MCF 10A (cell line): ENCODE results near the gene MYADML2. TPM values are rescaled to one million over a fixed set of nuclear protein-coding genes. Genes with fewer than 3 reads are reported as not detected.
A peak's percentile ranks its signal among the peaks of the same experiment; 100 is the strongest.

Source experiments
- BruUV-seq: library from RNA; stranded (reverse); fragments of 400-500 nt; replicated peaks from 2 replicates; lab custom pipeline; 2021; lab: Mats Ljungman, UMichigan
- CTCF ChIA-PET: fragments of 300-600 bp; sonication (Branson Sonifier 250); formaldehyde crosslinking; extraction: SDS; loops from one replicate; lab custom pipeline; 2021; ENCODE audit warnings: antibody characterized with exemption, inconsistent platforms; lab: Yijun Ruan, JAX
- POLR2A ChIA-PET: fragments of 300-600, 350-650 bp; sonication (Branson Sonifier 250); formaldehyde crosslinking; extraction: SDS; loops from one replicate; lab custom pipeline; 2020; ENCODE audit warnings: antibody characterized with exemption, inconsistent platforms; lab: Yijun Ruan, JAX
- DNase-seq: peaks from one replicate; pipeline ENCODE4 v3.0.0-alpha.2; 2018; ENCODE audit not compliant: unreplicated experiment
- H3K27ac Mint-ChIP-seq: one replicate; pipeline ENCODE4 v1.8.0; 2022; ENCODE audit warnings: mild to moderate bottlenecking, low read depth, mixed read lengths; ENCODE audit not compliant: unreplicated experiment
- H3K27me3 Mint-ChIP-seq: one replicate; pipeline ENCODE4 v1.8.0; 2022; ENCODE audit warnings: mixed read lengths; ENCODE audit not compliant: insufficient read depth, unreplicated experiment
- H3K36me3 Mint-ChIP-seq: one replicate; pipeline ENCODE4 v1.8.0; 2022; ENCODE audit warnings: mild to moderate bottlenecking, moderate library complexity, mixed read lengths; ENCODE audit not compliant: insufficient read depth, unreplicated experiment
- H3K4me1 Mint-ChIP-seq: one replicate; pipeline ENCODE4 v1.8.0; 2022; ENCODE audit warnings: mixed read lengths; ENCODE audit not compliant: insufficient read depth, unreplicated experiment
- H3K4me3 Mint-ChIP-seq: one replicate; pipeline ENCODE4 v1.8.0; 2022; ENCODE audit warnings: mild to moderate bottlenecking, moderate library complexity, mixed read lengths; ENCODE audit not compliant: unreplicated experiment
- H3K9me3 Mint-ChIP-seq: one replicate; pipeline ENCODE4 v1.8.0; 2022; ENCODE audit warnings: mixed read lengths; ENCODE audit not compliant: unreplicated experiment
- CTCF ChIP-seq: fragments of 200-600 bp; IDR thresholded peaks from one replicate; pipeline ENCODE4 v1.8.0; 2022; ENCODE audit warnings: antibody characterized with exemption, mild to moderate bottlenecking; ENCODE audit not compliant: unreplicated experiment
- intact Hi-C: fragments of 100-400 bp; cut with micrococcal nuclease; formaldehyde crosslinking; loops from 2 replicates; pipeline ENCODE4 v1.14.1; 2022
- total RNA-seq: library from RNA; stranded (reverse); gene quantifications from 2 replicates; pipeline ENCODE4 v1.2.3, GENCODE V29; 2022

Gene MYADML2
- total RNA-seq, 1 experiment from 2014 or later, result not detected

GRCh38 chr17:81991684-81992305 lies 44.8 kb upstream of the MYADML2 start:
- BruUV-seq, result no TSS peak
- ChIA-PET POLR2A (interaction anchor here (0.6 to 2.7 kb wide), 15 partner anchors 11 to 466 kb away, joined by 3 to 55 read pairs (median 5); partner anchors contain the start of genes CENPX, LRRC45 and MAFG), CTCF (interaction anchor here (0.6 to 2.0 kb wide), 8 partner anchors 9 to 71 kb away, joined by 3 to 15 read pairs (median 5); partner anchors contain the start of gene NOTUM)
- Mint-ChIP-seq H3K27ac (peak overlapping the region; percentile 31), H3K9me3 (no peaks in the 10 kb centered on the region), H3K4me3 (peak overlapping the region; percentile 56), H3K36me3 (peaks cover 13% of the 10 kb centered on the region), H3K4me1 (peaks cover 13% of the 10 kb centered on the region), H3K27me3 (no peaks in the 10 kb centered on the region)
- no peak for TF ChIP-seq CTCF
- DNase-seq, result peak; percentile 92
- intact Hi-C loops, result loop anchor here (1.0 kb wide), 1 partner anchor 32 kb away; the partner anchor contains the start of gene LRRC45

GRCh38 chr17:81990836-81991683 lies 44.0 kb upstream of the MYADML2 start:
- CTCF ChIA-PET, result interaction anchor here (0.6 to 2.0 kb wide), 7 partner anchors 11 to 72 kb away, joined by 3 to 15 read pairs (median 5); partner anchors contain the start of gene NOTUM
- POLR2A ChIA-PET, result interaction anchor here (0.6 to 2.7 kb wide), 18 partner anchors 10 to 465 kb away, joined by 3 to 55 read pairs (median 4); partner anchors contain the start of genes CENPX, LRRC45 and MAFG
- Mint-ChIP-seq H3K36me3 (peaks cover 20% of the 10 kb centered on the region), H3K4me1 (peaks cover 13% of the 10 kb centered on the region), H3K9me3 (no peaks in the 10 kb centered on the region), H3K27me3 (no peaks in the 10 kb centered on the region), H3K27ac (peak overlapping the region; percentile 31), H3K4me3 (peak overlapping the region; percentile 56)
- DNase-seq, result no peak
- intact Hi-C loops, result loop anchor here (1.0 kb wide), 1 partner anchor 32 kb away; the partner anchor contains the start of gene LRRC45
- TF ChIP-seq CTCF, result no peak
- no TSS peak for BruUV-seq

- no peak for TF ChIP-seq CTCF
- CTCF ChIA-PET, result interaction anchor here (0.7 kb wide), 1 partner anchor 15 kb away, joined by 3 read pairs; no protein-coding TSS in a partner anchor
- Mint-ChIP-seq H3K4me3 (no peak overlapping the region), H3K9me3 (no peaks in the 10 kb centered on the region), H3K4me1 (peaks cover 19% of the 10 kb centered on the region), H3K27me3 (no peaks in the 10 kb centered on the region), H3K27ac (no peak overlapping the region), H3K36me3 (peaks cover 30% of the 10 kb centered on the region)
- intact Hi-C loops, result no loop called here
- no TSS peak for BruUV-seq
- POLR2A ChIA-PET, result no interaction called here
- DNase-seq, result no peak
Observed at GRCh38 chr17:81987161-81987770, 40.2 kb upstream of the MYADML2 start.
